Activated gamma-delta T cell treated with anti-CD3 and anti-CD28 coated beads, Interleukin-2, amount 50 U/mL, for 16 hours (primary cell): Measurements from ENCODE around the gene PSD2.
A peak's percentile ranks its signal among the peaks of the same experiment; 100 is the strongest.

ENCODE experiments used
- DNase-seq: peaks from one replicate; pipeline ENCODE4 v3.0.0-alpha.2; 2020; ENCODE audit warnings: low read depth

PSD2 gene

DNA sequence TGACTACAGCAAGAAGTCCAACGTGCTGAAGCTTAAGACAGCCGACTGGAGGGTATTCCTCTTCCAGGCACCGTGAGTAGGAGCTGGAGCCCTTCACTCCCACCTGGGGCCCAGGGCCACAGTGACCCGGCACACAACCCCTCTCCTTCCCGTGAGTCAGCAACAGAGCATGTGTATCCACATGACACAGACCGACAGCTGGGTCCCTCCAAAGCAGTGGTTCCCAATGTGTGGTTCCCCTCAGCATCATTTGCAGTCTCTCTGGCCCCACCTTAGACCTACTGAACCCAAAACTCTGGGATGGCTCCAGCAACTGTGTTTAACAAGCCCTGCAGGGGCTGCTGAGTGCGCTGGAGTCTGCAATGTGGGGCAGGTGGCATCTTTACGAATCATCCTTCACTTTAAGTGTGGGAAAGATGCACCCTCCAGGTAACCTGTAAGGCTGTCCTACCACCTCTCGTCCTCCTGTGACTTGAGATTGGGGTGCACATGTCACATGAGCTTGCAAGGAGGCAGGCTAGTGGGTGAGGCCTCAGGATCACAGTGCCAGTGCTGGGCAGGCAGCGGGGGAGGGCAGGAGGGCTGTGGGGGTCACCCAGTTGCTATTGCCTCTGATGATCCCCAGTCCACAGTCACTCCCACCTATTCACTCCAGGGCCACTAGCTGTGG, 42.2 kb downstream of the PSD2 start:
- no peak for DNase-seq

DNA sequence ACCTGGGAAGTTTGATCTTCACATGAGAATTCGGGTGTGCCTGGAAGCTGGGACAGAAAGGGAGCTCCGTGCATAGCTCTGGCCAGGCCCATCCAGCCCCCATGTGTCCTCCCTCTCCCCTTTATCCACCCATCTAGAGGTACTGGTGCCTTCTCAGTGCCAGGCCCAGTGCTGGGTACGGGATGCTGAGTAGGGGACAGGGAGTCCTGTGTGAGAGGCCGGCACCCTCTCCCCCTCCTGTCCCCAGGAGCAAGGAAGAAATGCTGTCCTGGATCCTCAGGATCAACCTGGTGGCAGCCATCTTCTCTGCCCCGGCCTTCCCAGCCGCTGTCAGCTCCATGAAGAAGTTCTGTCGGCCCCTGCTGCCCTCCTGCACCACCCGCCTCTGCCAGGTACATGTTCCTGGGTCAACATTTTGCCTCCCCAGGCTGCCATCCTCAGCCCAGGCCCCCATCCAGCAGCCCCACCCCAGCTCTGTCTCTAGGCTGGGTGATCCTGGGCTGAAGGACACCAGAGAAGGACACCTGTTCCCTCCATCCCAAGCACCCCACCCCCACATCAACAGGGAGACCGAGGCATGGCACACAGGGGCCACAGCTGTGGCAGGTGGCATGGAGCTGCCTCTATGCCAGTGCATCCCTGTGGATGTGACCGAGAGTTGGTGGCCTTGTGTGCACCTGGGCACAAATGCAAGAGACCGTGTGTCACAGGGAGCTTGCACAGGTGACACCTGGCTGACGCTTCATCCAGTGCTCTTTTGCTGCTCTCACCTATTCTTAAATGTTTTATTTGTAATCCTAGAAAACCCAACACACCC, 43.0 kb downstream of the PSD2 start:
- DNase-seq = no peak

DNA sequence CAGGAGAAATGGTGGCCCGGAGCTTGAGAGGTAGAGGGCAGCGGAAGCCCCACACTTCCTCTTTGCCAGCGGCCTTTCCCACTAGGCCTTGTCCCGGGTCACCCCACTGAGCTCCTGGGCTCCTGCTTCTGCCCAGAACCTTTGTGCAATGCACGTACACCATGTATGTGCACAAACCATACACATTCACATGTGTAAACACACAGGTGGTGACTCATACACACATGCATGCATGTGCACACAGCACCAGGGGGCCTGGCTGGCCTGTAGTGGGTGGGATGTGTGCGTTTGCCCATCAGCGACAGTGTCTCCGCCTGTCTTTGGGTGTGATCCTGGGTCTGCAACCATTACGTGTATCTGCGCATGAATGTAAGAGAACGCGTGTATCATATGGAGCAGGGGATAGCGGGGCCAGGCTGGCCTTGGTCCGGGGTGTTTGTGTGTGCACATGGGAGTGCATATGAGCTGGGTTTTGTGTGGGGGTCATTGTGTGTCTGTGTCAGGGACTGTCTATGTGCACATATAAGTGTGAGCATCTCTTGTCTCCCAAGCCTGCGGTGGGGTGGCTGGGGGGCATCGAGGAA, 43.7 kb downstream of the PSD2 start:
- no peak for DNase-seq

DNA sequence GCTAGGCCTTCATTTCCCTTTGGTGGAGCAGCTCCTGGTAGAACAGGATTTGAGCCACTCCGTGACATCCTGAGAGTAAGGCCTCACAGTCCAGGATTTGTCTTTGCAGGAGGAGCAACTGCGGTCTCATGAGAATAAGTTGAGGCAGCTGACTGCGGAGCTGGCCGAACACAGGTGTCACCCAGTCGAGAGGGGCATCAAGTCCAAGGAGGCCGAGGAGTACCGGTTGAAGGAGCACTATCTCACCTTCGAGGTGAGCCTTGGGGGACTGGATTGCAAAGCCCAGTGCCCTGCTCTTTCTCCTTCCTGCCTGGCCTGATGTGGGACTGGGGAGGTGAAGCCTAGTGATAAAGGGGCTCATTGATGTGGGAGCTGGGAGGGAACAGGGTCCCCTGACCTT, 44.3 kb downstream of the PSD2 start:
- no peak for DNase-seq

DNA sequence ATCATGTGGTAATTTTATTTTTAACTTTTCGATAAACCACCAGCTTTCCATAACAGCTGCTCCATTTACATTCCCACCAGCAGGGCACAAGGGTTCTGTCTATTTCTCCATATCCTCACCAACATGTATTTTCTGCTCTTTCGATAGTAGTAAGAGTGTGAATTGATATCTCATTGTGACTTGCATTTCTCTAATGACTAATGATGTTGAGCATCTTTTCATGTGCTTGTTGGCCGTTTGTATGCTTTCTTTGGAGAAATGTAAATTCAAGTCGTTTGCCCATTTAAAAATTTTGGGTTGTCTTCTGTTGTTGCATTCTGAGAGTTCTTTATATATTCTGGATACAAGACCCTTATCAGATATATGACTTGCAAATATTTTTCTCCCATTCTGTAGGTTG, 45.9 kb downstream of the PSD2 start:
- no peak for DNase-seq

DNA sequence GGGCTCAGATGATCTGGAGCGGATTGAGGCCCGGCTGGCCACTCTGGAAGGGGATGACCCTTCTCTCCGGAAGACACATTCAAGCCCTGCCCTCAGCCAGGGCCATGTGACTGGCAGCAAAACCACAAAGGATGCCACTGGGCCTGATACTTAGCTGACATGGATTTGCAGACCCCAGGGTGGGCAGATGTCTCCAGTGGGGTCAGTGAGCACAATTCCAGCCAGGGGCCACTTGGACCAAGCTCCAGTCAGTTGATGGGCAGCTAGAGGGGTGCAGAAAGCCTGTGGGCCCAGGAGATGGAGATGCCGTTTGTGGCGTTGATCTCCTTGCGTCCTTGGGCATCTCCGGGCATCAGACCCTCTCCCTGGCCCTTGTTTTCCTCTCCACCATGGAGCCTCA, 46.7 kb downstream of the PSD2 start:
- no peak for DNase-seq

DNA sequence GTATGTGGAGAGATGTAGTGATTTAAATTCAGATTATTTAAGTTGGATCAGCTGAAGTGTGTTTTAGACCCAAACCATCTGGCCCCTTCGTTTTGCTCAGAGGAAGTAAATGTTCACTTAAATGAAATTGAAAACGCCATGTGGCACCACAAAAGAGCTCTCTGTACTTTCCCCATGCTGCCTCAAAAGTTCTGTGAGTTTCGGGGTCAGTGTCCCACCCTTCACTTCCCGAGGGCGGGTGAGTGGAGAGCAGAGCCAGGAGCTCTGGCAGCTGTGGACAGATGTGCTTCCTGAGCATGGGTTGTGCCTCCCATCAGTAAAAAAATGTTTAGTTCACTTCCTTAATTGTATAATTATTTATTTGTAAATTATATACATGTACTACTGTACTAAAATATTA, 48.4 kb downstream of the PSD2 start:
- DNase-seq = no peak

DNA sequence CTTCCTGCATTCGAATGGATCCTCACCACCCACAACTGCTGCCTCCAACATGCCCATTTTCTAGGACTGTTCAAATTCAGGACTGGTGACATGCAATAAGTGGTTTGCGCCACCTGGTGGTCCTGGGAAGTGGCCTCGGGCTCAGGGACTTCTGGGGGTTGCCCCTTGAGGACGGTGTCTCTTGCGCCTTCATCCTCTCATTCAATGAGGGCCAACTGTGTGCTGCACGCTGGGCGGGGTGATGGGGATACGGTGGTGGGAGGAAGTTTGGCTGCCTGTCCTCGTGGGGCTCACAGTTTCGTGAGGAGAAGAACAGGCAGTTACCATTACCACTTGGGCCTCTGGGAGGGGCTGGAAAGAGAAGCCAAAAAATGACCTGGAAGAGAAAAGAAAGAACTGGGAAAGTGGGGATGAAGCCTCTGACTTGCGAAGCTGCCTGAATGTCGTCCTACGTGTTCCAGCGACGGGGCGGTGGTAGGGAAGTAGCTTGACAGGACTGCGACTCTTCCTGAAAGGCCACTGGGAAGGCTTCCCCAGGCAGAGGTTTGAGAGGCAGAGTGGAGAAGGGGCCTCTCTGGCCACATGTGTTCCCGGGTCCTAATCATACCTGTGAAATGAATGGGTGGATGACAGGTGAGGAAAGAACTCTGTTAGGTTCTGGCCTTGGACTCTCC, 49.0 kb downstream of the PSD2 start:
- DNase-seq = peak; percentile 60

DNA sequence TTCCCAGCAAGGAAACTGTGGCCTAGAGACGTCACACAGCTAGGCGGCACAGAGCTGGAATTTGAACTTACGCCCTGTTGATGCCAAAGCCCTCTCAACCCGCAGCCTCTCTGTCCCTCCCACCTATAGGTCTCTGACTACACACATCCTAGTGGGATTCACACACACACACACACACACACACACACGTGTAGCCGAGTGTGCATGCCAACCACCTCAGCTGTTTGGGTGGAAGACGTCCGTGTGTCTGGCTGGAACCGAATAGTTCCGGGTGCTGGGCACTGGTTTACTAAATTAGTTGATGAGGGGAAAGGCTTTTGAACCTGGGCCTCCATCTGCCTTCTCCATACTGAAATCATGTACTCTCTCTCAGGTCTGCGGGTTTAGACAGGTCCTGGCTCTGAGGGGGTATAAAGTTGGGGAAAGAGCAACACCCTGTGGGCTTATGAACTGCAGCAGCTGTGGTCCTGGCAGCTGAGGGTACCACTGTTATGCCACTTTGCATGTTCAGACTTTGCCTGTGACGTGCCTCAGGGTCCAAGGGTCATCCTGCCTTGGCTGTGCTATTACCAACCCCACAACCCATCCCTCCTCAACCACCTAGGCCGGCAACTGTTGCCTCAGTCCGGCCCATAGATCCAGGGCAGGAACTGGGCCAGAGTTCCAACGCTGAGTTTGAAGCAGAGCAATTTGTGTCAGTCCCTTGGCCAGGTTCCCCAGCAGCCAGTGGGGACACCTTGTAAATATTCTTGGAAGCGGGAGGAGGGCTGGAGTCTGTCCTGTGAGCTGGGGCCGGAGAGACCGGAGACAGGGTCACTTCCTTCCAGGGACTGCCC, 50.5 kb downstream of the PSD2 start:
- no peak for DNase-seq

DNA sequence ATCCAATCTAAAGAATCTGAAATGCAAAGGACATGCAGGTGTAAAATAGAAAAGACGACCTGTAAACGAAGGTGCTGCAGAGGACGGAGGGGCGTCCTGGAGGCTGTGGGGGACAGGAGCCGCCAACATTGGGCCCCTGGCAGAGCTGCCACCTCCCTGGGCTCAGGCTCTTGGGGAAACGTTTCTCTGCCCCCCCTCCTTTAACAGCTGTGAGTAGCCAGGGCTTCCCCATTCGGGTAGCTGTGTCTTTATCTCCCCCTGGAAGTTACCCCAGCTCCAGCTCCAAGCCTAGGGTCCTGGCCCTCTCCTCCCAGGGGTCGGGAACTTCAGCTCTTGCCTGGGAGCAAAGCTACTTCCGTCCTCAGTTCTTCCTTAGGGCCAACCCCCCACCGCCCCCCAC, 51.5 kb downstream of the PSD2 start:
- no peak for DNase-seq

DNA sequence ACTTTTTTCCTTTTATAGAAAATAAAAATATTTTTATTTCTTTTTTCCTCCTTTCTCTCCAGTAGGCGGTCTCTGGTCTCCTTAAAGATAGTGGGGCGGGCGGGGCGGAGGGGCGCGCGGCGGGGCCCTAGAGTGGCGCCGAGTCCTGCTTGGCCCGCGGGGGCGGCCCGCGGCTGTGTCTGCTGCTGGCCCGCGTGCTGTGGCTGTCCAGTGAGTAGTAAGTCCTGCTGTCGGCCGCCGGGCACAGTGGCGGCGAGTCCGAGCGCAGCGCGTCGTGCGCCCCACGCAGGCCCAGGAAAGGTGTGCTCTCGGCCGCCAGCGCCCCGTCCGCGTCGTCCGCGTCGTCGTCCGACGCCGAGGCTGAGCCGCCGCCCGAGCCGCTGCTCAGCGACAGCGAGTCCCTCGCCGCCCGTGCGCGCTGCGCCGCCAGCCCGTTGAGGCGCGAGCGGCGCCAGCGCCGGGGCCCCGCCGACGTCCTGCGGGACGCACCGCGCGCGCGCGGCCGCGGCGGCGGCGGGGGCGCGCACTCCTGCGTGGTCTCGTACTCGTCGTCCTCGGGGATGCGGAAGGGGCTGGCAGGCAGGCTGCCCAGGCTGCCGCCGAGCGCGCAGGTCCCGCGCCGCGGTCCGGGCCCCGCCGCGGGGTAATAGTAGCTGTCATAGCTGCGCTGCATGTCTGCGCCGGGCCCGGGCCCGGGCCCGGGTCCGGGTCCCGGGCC, 52.3 kb downstream of the PSD2 start:
- DNase-seq = peak; percentile 66

DNA sequence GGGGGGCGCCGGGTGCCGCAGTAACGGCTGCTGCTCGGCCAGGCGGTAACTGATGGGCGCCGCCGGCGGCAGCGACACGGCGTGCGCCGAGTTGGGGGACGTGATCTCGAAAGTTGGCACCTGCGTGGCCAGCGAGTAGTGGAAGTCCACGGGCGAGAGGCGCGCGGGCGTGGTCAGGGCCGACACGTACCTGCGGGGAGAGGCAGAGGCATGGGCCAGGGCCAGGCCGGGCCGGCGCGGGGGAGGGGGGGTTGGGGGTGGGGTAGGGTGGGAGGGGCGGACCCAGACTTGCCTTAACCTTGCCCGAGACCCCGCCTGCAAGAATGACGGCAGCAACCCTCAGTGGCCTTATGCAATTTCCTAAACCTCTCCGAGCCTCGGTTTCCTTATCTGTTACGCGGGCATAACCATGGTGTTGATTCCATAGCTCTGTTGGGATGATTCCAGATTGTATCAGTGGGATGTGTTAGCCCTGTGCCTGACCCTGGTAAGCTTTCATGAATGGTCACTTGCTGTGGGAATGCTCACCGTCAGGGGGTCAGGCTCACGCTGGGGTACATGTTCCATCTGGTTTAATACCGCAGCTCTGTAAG, 53.0 kb downstream of the PSD2 start:
- no peak for DNase-seq

DNA sequence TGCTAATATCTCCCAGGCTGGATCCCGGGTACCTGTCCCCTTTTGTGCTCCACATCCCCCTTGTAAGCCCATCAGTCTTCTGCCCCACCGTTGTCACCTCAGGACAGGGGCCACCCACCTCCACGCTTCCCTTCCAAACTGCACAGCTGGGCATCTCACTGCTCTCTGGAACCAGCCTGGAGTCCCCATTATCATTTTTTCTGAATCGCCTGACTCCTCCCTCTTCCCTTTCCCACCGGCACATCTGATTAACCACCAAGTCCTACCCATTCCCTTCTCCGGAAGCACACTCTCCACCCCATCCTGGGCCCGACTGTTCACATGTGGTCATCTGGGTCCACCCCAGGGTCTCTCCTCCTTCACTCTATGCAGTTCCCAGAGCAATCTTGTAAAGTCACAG, 53.9 kb downstream of the PSD2 start:
- no peak for DNase-seq

DNA sequence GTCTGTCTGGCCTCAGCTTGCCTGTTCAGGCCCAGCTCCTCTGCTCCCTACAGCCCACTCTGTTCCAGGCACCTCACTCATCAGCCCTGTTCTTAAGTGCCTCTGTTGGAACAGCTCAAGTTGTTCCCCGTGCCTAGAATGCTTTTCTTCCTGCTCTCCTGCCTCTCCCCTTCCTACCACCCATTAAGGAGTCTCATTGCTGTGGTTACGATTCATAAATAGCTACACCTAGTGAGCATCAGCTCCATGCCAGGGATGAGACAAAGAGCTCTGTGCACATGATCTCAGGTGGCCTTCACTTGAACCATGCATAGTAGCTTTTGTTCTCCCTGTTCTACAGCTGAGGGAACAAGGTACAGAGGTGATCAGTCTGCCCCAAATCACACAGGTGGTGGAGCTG, 54.3 kb downstream of the PSD2 start:
- no peak for DNase-seq

DNA sequence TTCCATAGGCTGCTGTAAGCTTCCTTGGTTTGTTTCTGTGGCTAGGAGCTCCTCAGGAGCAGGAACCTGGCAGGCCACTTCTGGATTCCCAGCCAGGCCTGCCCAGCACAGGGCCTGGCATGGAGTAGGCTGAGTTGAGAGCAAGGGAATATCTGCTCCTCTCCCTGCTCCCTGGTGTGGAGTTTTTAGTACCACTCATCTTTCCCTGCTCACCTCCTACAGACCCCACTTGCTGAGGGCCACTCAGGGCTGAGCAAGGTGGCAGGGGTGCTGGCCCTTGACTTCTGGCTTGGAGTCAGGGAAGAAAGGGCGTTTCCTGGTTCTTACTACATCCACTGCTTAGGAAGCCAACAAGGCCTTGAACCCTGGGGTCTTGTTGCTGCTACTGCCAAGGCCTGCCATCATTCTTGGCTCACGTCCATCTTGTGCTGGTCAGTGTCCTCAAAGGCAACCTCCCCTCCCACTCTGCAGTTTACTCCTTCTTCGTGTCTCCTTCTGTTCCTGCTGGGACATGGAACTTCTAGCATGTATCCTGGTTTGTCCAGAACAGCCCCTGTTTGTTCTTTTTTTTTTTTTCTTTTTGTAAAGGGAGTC, 54.9 kb downstream of the PSD2 start:
- no peak for DNase-seq

DNA sequence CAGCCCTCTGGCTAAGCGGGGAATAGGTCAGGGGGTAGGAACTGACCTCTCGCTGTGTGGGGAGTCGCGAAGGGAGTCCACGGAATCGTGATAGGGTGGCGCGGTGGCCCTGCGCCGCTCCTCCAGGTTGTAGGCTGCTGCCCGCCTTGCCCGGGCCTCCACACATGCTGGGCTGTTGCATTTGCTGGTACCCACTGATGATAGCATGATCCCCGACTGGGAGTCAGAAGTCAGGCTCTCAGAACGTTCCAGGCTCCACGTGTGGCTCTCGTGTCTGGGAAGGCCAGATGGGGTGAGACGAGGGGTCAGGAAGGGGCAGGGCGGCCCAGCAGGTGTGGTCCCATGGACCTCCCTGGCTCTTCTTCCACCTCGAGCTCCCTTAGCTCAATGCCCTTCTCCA, 56.0 kb downstream of the PSD2 start:
- DNase-seq = no peak

DNA sequence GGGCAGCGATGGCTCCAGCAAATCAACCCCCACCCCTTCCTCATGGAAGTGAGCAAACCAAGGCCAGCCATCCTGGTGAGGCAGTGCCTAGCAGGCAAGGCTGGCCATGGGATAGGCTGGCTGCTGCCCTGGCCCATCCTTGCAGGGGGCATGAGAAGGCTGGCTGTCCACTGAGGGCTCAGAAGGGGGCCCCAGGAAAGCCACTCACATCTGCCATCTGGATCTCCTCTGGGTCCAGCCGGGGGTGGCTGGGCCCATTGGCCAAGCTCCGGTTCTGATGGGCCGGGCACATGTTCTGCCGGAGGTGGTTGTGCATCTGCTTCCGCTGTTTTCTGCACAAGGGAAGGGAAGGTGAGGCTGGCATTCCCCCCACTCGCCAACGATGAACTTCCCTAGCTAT, 57.1 kb downstream of the PSD2 start:
- no peak for DNase-seq

DNA sequence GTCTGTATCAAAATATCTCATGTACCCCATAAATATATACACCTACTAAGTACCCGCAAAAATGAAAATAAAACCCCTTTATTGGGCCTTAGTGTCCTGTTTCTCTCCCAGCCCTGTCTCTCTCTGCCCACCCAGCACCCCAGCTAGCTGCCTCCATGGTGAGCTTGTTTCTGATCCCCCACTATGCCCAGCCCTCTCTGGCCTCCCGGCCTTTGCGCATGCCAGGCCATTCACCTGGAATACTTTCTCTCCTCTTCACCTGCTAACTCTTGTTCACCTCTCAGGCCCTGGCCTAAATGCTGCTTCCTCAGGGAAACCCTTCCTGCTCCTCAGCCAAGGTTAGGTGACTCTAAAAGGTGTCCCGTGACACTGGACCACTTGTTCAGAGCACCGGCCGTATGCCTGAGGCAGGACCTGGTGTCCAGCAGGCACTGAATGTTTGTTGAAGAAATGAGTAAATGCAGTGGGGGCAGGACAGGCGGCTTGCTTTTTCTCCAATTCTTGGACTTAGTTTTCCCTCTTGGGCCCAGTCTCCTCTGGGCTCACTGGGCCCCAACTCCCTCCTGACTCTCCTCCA, 58.5 kb downstream of the PSD2 start:
- no peak for DNase-seq

DNA sequence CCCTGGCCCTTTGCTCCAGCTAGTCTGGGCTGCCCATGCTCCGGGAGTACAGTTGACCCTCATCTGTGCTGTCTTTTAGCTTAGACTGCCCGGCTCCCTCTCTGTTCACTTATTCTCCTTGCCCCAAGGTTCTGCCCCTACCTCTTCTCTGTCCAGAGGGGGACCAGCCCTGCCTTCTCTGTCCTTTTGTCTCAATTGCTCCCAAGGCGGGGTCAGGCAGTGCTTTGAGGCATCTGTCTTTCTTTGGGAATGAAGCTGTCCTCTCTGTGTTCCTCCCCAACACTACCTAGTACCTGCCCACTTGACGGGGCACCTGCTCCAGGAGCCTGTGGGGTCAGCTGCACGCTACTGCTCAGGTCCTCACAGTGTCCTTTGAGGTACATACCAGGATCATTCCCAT, 59.3 kb downstream of the PSD2 start:
- no peak for DNase-seq

DNA sequence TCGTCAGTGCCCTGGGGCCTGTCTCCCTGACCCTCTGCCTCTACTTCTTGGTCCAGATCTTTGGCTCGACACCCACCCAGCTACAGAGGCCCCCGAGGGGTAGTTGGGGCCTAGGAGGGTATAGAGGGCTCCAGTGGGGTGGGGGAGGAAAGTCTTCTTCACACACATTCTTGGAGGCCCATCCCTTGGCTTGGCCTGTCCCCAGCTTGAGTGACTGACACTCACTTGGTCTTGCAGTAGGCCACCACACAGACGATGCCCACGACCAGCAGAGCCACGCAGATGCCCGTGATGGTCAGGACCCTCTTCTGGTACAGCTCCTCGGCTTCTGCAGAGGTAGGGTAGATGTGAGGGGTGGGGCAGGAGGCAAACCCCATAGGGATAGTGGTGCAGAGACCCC, 59.8 kb downstream of the PSD2 start:
- DNase-seq = no peak
